ENCODE measurements around the gene FIGLA. TPM values are rescaled to one million over a fixed set of nuclear protein-coding genes. Genes with fewer than 3 reads are reported as not detected.
A peak's percentile ranks its signal among the peaks of the same experiment; 100 is the strongest.

Gene FIGLA
- polyA plus RNA-seq, 1 donor (not counting 4 experiments of a cell fraction or from before 2014, with no cell fraction given), result not detected

- no peak overlapping the region for H3K27ac ChIP-seq (ENCODE audit: control insufficient read depth, insufficient read depth, low read length)
- H2AFZ ChIP-seq (ENCODE audit: control insufficient read depth, low read length), result no peak overlapping the region
- H3K9me3 ChIP-seq (ENCODE audit: control insufficient read depth, low read depth, low read length), result no peaks in the 10 kb centered on the region
- no peak overlapping the region for H3K4me3 ChIP-seq (ENCODE audit: control insufficient read depth in 2 of 3, extremely low read depth in 1 of 3, insufficient read depth in 2 of 3, low read depth in 1 of 3, low read length in 3 of 3)
- H3K79me2 ChIP-seq (ENCODE audit: control insufficient read depth, insufficient read depth, low read length), result no peaks in the 10 kb centered on the region
- no peak overlapping the region for H3K4me2 ChIP-seq (ENCODE audit: control insufficient read depth, extremely low read depth, insufficient read depth, low read depth, low read length)
- DNase-seq (ENCODE audit: low read depth, low spot score) (no peak), FAIRE-seq (no peak)
- peaks cover 13% of the 10 kb centered on the region for H3K4me1 ChIP-seq (ENCODE audit: control insufficient read depth, extremely low read depth, insufficient read depth, low read length)
- peaks cover 30% of the 10 kb centered on the region for H3K27me3 ChIP-seq (ENCODE audit: control insufficient read depth, extremely low read depth, insufficient read depth, low read length)
- H3K9ac ChIP-seq (ENCODE audit: control insufficient read depth, extremely low read depth, insufficient read depth, low read length), result no peak overlapping the region
- no peak for TF ChIP-seq CTCF (optimal IDR thresholded peaks at IDR 0.05 in 1 of 3, IDR thresholded peaks at IDR 0.05 in 1 of 3, conservative IDR thresholded peaks at IDR 0.05 in 1 of 3; ENCODE audit: extremely low read depth in 1 of 3, insufficient read depth in 2 of 3, low read length in 3 of 3)
- TF ChIP-seq EZH2 (IDR thresholded peaks at IDR 0.05; ENCODE audit: low read length), result no peak
- H3K36me3 ChIP-seq (ENCODE audit: control insufficient read depth in 2 of 2, extremely low read depth in 1 of 2, insufficient read depth in 2 of 2, low read length in 2 of 2), result no peaks in the 10 kb centered on the region
- dilution Hi-C loops (cut with MboI; ENCODE audit: extremely low pct_ligation_motif_present, low sequenced_read_pairs), result no loop called here
- H3K9me1 ChIP-seq (ENCODE audit: control insufficient read depth, extremely low read depth, insufficient read depth, low read length), result no peaks in the 10 kb centered on the region
- peaks cover 2% of the 10 kb centered on the region for H4K20me1 ChIP-seq (ENCODE audit: control insufficient read depth, extremely low read depth, insufficient read depth, low read length)
Observed at GRCh38 chr2:70771446-70771845, 19.0 kb downstream of the FIGLA start.

GRCh38 chr2:70769450-70769849 lies 21.0 kb downstream of the FIGLA start:
- TF ChIP-seq EZH2 (IDR thresholded peaks at IDR 0.05; ENCODE audit: low read length) (no peak), CTCF (optimal IDR thresholded peaks at IDR 0.05 in 1 of 3, IDR thresholded peaks at IDR 0.05 in 1 of 3, conservative IDR thresholded peaks at IDR 0.05 in 1 of 3; ENCODE audit: extremely low read depth in 1 of 3, insufficient read depth in 2 of 3, low read length in 3 of 3) (no peak)
- no peaks in the 10 kb centered on the region for H3K9me1 ChIP-seq (ENCODE audit: control insufficient read depth, extremely low read depth, insufficient read depth, low read length)
- H3K4me2 ChIP-seq (ENCODE audit: control insufficient read depth, extremely low read depth, insufficient read depth, low read depth, low read length), result no peak overlapping the region
- H3K4me3 ChIP-seq (ENCODE audit: control insufficient read depth in 2 of 3, extremely low read depth in 1 of 3, insufficient read depth in 2 of 3, low read depth in 1 of 3, low read length in 3 of 3), result no peak overlapping the region
- peaks cover 2% of the 10 kb centered on the region for H4K20me1 ChIP-seq (ENCODE audit: control insufficient read depth, extremely low read depth, insufficient read depth, low read length)
- peaks cover 42% of the 10 kb centered on the region for H3K27me3 ChIP-seq (ENCODE audit: control insufficient read depth, extremely low read depth, insufficient read depth, low read length)
- H2AFZ ChIP-seq (ENCODE audit: control insufficient read depth, low read length), result no peak overlapping the region
- H3K9me3 ChIP-seq (ENCODE audit: control insufficient read depth, low read depth, low read length), result no peaks in the 10 kb centered on the region
- H3K27ac ChIP-seq (ENCODE audit: control insufficient read depth, insufficient read depth, low read length), result no peak overlapping the region
- FAIRE-seq, result peak; percentile 17
- H3K9ac ChIP-seq (ENCODE audit: control insufficient read depth, extremely low read depth, insufficient read depth, low read length), result no peak overlapping the region
- no peaks in the 10 kb centered on the region for H3K79me2 ChIP-seq (ENCODE audit: control insufficient read depth, insufficient read depth, low read length)
- no peaks in the 10 kb centered on the region for H3K36me3 ChIP-seq (ENCODE audit: control insufficient read depth in 2 of 2, extremely low read depth in 1 of 2, insufficient read depth in 2 of 2, low read length in 2 of 2)
- dilution Hi-C loops (cut with MboI; ENCODE audit: extremely low pct_ligation_motif_present, low sequenced_read_pairs), result no loop called here
- peaks cover 9% of the 10 kb centered on the region for H3K4me1 ChIP-seq (ENCODE audit: control insufficient read depth, extremely low read depth, insufficient read depth, low read length)
- DNase-seq (ENCODE audit: low read depth, low spot score), result no peak
